ENCODE results near the gene CPD.
"Not testable (repeated sequence)": the region's sequence is repeated elsewhere in the genome, so short reads cannot be mapped to it uniquely, and the experiment has no call there.

CPD gene

DNA sequence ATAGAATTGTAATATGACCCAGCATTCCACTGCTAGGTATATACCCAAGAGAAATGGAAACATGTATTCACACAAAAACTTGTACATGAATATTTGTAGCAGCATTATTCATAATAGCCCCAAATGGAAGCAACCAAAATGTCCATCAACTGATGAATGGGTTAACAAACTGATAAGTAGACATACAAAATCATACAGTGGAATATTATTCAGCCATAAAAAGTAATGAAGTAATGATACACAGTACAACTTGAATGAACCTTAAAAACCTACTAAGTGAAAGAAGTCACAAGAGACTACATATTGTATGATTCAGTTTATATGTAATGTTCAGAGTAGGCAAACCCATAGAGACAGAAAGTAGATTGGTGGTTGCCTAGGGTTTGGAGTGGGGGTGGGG lies 58.0 kb downstream of the CPD start:
- DNase-seq: no peak

GRCh38 chr17:30443721-30444120 lies 65.0 kb downstream of the CPD start:
- no peak for DNase-seq

- DNase-seq: not testable (repeated sequence)
These were observed 67.9 kb downstream of the CPD start for GRCh38 chr17:30446640-30447039.

- DNase-seq: peak; percentile 64
These were observed 70.8 kb downstream of the CPD start for GRCh38 chr17:30449480-30449879.

DNA sequence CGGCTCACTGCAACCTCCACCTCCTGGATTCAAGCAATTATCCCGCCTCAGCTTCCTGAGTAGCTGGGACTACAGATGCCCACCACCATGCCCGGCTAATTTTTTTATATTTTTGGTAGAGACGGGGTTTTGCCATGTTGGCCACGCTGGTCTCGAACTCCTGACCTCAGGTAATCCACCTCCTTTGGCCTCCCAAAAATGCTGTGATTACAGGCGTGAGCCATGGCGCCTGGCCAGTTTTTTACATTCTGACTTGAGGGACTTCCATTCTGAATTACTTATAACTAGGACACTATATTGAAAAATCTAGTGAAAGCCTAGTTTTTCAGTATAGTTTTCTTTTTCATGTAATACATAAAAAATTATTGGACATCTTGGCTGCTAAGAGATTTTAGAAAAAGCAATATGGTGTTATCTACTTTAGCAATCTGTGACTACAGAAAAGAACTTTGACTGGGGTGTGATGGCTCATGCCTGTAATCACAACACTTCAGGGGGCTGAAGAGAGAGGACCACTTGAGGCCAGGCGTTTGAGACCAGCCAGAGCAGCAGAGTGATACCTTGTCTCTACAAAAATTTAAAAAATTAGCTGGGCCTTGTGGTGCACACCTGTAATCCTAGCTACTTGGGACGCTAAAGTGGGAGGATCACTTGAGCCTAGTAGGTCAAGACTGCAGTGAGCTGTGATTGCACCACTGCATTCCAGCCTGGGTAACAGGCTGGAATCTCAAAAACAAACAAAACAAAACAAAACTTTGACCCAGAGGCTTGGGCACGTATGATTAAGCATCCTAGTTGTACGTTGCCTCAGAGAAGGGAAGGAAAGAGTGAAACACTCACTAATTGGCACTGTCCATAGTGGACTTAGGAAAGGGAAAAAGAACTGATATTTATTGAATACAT lies 71.6 kb downstream of the CPD start:
- DNase-seq: no peak

GRCh38 chr17:30454635-30455034 lies 75.9 kb downstream of the CPD start:
- DNase-seq: no peak

- no peak for DNase-seq
These were observed 79.6 kb downstream of the CPD start for GRCh38 chr17:30458371-30458770.

- not testable (repeated sequence) for DNase-seq
These were observed 80.2 kb downstream of the CPD start for GRCh38 chr17:30458797-30459413.

DNA sequence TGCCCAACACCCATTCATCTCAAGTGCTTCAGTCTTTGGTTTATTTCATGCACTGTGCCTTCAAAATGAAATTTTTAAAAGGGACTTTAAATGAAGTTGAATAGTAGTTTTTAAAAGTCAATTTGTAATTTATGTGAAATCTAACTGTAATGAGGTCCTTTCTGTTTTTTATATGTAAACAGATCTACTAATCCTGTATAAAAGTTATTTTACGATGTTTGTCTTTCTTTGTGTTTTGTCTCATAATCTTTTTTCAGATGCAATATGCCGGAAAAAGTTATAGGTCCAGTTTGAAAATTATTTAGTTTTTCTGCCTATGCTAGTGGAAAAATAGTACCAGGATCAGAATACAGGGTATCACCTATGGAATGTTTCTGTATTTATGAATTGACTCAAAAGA lies 89.7 kb downstream of the CPD start:
- no peak for DNase-seq

DNA sequence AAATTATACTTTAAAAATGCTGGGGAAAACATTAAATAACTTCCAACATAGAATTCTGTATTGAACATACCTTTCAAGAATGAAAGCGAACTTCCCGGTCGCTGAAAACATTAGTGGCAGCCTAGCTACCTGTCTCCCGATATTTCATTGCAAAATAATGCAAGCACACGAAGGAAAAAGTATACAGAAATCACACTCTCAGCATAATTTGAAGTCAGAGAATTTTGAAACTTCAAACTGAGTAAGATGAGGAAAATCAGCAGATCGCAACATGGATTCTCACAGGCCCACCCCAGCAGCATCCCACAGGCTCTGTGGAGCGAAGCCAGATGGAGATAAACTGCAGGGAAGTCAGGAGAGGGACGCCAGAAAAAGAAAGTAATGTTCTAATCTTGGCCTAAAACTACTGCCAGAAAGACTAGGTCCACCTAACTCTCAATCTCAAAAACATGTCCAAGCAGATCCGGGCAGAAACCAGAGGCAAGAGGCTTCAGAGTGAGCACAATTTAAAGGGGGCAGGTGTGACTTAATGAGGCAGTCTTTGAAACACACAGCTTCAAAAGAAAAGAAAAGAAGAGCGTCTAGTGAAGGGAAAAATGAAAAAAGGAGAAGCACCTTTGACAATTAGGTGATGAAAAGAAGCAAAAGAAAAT lies 93.6 kb downstream of the CPD start:
- no peak for DNase-seq

GRCh38 chr17:30475206-30475605 lies 96.5 kb downstream of the CPD start:
- DNase-seq: no peak

DNA sequence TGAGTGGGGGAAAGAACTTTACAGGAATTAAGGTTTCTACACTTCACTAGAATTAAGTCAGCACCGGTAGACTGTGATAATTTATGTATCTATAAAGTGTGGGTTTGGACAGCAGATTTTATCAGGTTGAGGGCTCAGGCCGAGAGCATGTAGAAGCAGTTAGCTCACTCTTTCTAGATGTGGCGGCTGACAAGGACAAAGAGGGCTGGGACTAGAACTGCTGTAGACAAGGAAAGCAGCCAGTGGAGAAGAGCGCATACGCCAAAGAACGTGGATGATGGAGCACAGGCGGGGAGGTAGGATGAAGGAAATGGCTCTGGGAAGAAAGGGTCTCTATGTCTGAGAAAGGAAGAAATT lies 98.0 kb downstream of the CPD start:
- no peak for DNase-seq

DNA sequence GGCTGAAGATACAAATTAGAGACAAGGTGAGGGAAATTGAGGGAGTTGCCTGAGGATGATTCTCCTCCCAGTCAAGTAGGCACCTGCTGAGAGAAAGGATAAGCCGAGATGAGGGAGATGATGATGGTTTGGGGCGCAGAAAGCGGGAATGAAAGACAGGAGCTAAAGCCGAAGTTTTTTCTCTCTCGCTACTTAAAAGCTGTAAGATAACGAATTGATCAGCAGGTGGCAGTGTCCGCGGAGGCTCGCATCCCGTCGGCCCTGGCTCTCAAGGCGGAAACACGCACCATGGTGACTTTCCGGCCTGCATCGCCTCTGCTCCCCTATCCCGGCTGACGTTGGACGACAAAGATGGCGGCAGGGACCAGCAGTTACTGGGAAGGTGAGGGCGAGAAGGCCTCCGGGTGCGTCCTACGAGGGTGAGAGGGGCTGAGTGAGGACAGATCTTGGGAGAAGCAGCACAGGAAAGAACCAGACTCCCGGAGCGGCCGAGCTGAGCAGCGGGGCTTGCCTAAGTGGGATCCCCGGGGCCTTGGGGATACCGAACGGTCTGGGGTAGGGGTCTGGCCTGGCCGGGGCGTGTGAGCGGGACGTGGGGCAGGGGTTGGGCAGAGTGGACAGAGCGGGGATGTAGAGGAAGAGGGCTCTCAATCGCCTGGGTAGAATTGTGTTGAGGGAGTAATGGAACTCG lies 98.5 kb downstream of the CPD start, which contains the start of gene GOSR1:
Gene GOSR1 (plus strand): TSS at position 326 of the 691 bp plus-strand sequence. CDS start 26 bp downstream, at position 352.
- peak; percentile 97 for DNase-seq

- no peak for DNase-seq
These were observed 99.0 kb downstream of the CPD start for GRCh38 chr17:30477774-30478115.

GRCh38 chr17:30482555-30482954 lies 103.8 kb downstream of the CPD start:
- no peak for DNase-seq

GRCh38 chr17:30483159-30483558 lies 104.4 kb downstream of the CPD start:
- DNase-seq: no peak

GRCh38 chr17:30493780-30494179 lies 115.1 kb downstream of the CPD start:
- no peak for DNase-seq

GRCh38 chr17:30495586-30495985 lies 116.9 kb downstream of the CPD start:
- DNase-seq: no peak

- DNase-seq: no peak
These were observed 124.8 kb downstream of the CPD start for GRCh38 chr17:30503558-30503957.

GRCh38 chr17:30505868-30506417 lies 127.2 kb downstream of the CPD start:
- no peak for DNase-seq

DNA sequence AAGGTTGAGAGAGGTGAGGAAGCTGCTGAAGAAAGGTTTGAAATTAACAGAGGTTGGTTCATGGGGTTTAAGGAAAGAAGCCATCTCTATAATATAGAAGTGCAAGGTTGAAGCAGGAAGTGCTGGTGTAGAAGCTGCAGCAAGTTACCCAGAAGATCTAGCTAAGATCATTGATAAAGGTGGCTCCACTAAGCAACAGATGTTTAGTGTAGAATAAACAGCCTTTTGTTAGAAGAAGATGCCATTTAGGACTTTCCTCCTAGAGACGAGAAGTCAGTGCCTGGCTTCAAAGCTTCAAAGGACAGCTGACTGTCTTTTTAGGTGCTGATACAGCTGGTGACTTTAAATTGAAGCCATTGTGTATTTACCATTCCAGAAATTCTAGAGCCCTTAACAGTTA lies 127.8 kb downstream of the CPD start:
- DNase-seq: no peak

GRCh38 chr17:30513346-30513745 lies 134.6 kb downstream of the CPD start:
- no peak for DNase-seq
